Measurements from ENCODE around the gene DDX3X. TPM values are rescaled to one million over a fixed set of nuclear protein-coding genes. Genes with fewer than 3 reads are reported as not detected.

DDX3X gene
- polyA plus RNA-seq, 3 donors, result 165 to 280 (median 200) TPM

- Mint-ChIP-seq H3K4me1 (peaks cover 49% of the 10 kb centered on the region), H3K36me3 (no peaks in the 10 kb centered on the region), H3K27me3 (ENCODE audit: low read depth in 3 of 3) (peaks cover 0 to 31% (median 1%) of the 10 kb centered on the region in 3 donors), H3K27ac (peak overlapping the region in 4 of 7 donors; percentile 12 to 60 (median 32)), H3K4me3 (no peak overlapping the region), H3K9me3 (no peaks in the 10 kb centered on the region)
- H4K20me1 ChIP-seq (ENCODE audit: insufficient read depth, low read length), result no peaks in the 10 kb centered on the region
- no peaks in the 10 kb centered on the region for H3K36me3 ChIP-seq (replicated peaks in 1 of 2; ENCODE audit: control insufficient read depth in 1 of 2, insufficient read depth in 2 of 2, low read length in 2 of 2)
- H3K9ac ChIP-seq (ENCODE audit: insufficient read depth, low read length, poor library complexity, severe bottlenecking), result no peak overlapping the region
- intact Hi-C loops (cut with micrococcal nuclease), result no loop called here
- WGBS (ENCODE audit: insufficient coverage), result no CpG with 5 or more reads among the region's 5 CpGs
- H3K79me2 ChIP-seq (ENCODE audit: insufficient read depth, low read length), result no peaks in the 10 kb centered on the region
- no peak for TF ChIP-seq CTCF (IDR thresholded peaks at IDR 0.05)
- H3K4me3 ChIP-seq (replicated peaks in 1 of 3; ENCODE audit: low read depth in 2 of 3, low read length in 3 of 3), result no peak overlapping the region
- DNase-seq, result peak in 2 of 3 donors; percentile 21 to 26
- no peak overlapping the region for H2AFZ ChIP-seq (ENCODE audit: insufficient read depth, low read depth, low read length, poor library complexity, severe bottlenecking)
- peaks cover 42 to 46% of the 10 kb centered on the region in 2 donors for H3K4me1 ChIP-seq (ENCODE audit: control insufficient read depth in 1 of 2, insufficient read depth in 2 of 2, low read length in 2 of 2)
- peak overlapping the region; percentile 30 for H3K4me2 ChIP-seq (replicated peaks; ENCODE audit: extremely low read depth, low read length, poor library complexity, severe bottlenecking)
- H3K9me3 ChIP-seq (replicated peaks in 1 of 2; ENCODE audit: control insufficient read depth in 1 of 2, insufficient read depth in 1 of 2, low read length in 2 of 2), result no peaks in the 10 kb centered on the region
- peak overlapping the region in 1 of 2 donors; percentile 45 for H3K27ac ChIP-seq (ENCODE audit: low read depth in 1 of 2, low read length in 2 of 2)
- H3K27me3 ChIP-seq (ENCODE audit: control insufficient read depth in 2 of 2, insufficient read depth in 2 of 2, low read length in 2 of 2), result no peaks in the 10 kb centered on the region
Observed at GRCh38 chrX:41300758-41301437, 33.1 kb upstream of the DDX3X start.

- WGBS (ENCODE audit: insufficient coverage), result 20% methylated on average over 1 of the region's 2 CpGs
- Histone ChIP-seq H3K79me2 (ENCODE audit: insufficient read depth, low read length) (no peaks in the 10 kb centered on the region), H4K20me1 (ENCODE audit: insufficient read depth, low read length) (no peaks in the 10 kb centered on the region), H2AFZ (ENCODE audit: insufficient read depth, low read depth, low read length, poor library complexity, severe bottlenecking) (no peak overlapping the region), H3K4me1 (ENCODE audit: control insufficient read depth in 1 of 2, insufficient read depth in 2 of 2, low read length in 2 of 2) (peaks cover 42 to 46% of the 10 kb centered on the region in 2 donors), H3K27me3 (ENCODE audit: control insufficient read depth in 2 of 2, insufficient read depth in 2 of 2, low read length in 2 of 2) (no peaks in the 10 kb centered on the region), H3K4me3 (replicated peaks in 1 of 3; ENCODE audit: low read depth in 2 of 3, low read length in 3 of 3) (no peak overlapping the region), H3K9me3 (replicated peaks in 1 of 2; ENCODE audit: control insufficient read depth in 1 of 2, insufficient read depth in 1 of 2, low read length in 2 of 2) (no peaks in the 10 kb centered on the region), H3K9ac (ENCODE audit: insufficient read depth, low read length, poor library complexity, severe bottlenecking) (no peak overlapping the region), H3K27ac (ENCODE audit: low read depth in 1 of 2, low read length in 2 of 2) (no peak overlapping the region), H3K4me2 (replicated peaks; ENCODE audit: extremely low read depth, low read length, poor library complexity, severe bottlenecking) (peak overlapping the region; percentile 30), H3K36me3 (replicated peaks in 1 of 2; ENCODE audit: control insufficient read depth in 1 of 2, insufficient read depth in 2 of 2, low read length in 2 of 2) (no peaks in the 10 kb centered on the region)
- H3K27me3 Mint-ChIP-seq (ENCODE audit: low read depth in 3 of 3), result peaks cover 0 to 31% (median 1%) of the 10 kb centered on the region in 3 donors
- H3K27ac Mint-ChIP-seq, result peak overlapping the region in 5 of 7 donors; percentile 20 to 70 (median 42)
- intact Hi-C loops (cut with micrococcal nuclease), result no loop called here
- DNase-seq, result peak in 1 of 3 donors; percentile 8
- no peaks in the 10 kb centered on the region for H3K36me3 Mint-ChIP-seq
- H3K4me3 Mint-ChIP-seq, result no peak overlapping the region
- peaks cover 49% of the 10 kb centered on the region for H3K4me1 Mint-ChIP-seq
- H3K9me3 Mint-ChIP-seq, result no peaks in the 10 kb centered on the region
- no peak for TF ChIP-seq CTCF (IDR thresholded peaks at IDR 0.05)
Observed at GRCh38 chrX:41301438-41301824, 32.5 kb upstream of the DDX3X start.
